NB4 (cell line): ENCODE results near the gene CORO6.

ENCODE experiments used
- CTCF ChIP-seq: IDR thresholded peaks from one replicate; pipeline ENCODE4 v1.5.1; 2012; ENCODE audit warnings: low read depth, low read length
- MAX ChIP-seq: IDR thresholded peaks from 2 replicates; pipeline ENCODE4 v1.6.1; 2011; ENCODE audit warnings: low read depth, low read length
- POLR2A ChIP-seq: IDR thresholded peaks from 2 replicates; pipeline ENCODE4 v1.6.1; 2011; ENCODE audit warnings: mild to moderate bottlenecking; ENCODE audit not compliant: insufficient read length; ENCODE audit errors: extremely low read depth

DNA sequence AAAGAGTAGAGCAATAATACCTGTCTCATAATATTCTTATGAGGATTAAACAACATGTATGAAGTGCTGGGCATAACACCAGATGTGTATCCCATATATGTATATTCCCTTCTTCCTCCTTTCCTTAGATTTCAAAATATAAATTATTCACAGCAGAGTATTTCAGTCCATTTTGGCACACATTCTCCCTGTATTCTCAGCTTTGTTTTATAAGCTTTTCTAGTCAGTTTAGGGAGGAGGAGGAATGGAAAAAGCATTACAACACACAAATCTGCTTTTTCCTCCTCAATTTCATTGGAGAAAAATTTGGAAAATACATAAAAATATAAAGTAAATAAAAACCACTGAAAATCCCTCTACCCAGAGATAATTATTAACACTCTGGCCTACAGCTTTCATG is 46.6 kb upstream of the CORO6 start:
- TF ChIP-seq CTCF: no peak
- no peak for TF ChIP-seq POLR2A
- TF ChIP-seq MAX: no peak
